SKM-1 treated with dmso at 0.1 percent for 144 hours (cell line): ENCODE data around the gene NR1H3.
A peak's percentile ranks its signal among the peaks of the same experiment; 100 is the strongest.
"Not testable (repeated sequence)": the region's sequence is repeated elsewhere in the genome, so short reads cannot be mapped to it uniquely, and the experiment has no call there.

Source experiments
- DNase-seq: peaks from one replicate; lab custom pipeline; 2025; ENCODE audit not compliant: unreplicated experiment; lab: John Stamatoyannopoulos, UW

The NR1H3 gene

DNA sequence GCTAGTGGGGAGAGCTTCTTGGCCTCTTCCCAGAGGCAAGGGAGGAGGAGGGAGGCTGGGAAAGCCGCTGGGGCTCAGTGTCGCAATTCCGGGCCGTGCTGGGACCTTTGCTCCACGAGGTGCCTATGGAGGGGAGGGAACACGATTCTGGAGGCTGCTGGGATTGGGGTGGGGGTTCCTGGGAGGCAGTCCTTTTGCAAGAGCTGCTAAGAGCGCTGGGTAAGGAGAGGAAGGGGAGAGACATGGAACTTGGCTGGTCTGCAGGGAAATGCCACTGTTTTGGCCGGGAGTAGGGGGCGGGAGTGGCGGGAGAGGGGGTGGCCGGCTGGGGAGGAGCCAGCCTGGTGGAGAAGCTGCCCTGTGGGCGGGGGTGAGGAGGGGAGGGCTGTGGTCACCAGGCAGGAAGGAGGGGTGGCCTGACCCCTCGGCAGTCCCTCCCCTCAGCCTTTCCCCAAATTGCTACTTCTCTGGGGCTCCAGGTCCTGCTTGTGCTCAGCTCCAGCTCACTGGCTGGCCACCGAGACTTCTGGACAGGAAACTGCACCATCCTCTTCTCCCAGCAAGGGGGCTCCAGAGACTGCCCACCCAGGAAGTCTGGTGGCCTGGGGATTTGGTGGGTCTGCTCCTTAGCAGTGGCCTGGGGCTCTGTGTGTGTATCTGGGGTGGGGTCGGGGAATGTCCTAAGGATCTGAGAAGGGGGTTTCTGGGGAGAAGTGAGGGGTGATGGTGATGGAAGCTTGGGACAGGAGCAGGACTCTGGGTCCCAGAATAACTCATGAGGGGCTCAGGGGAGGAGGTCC is at the start of gene NR1H3:
NR1H3 (plus strand) TSS at position 480 of the 800 bp plus-strand sequence. CDS start 1,221 bp downstream, outside the sequence.
- DNase-seq = peak; percentile 59

GRCh38 chr11:47208008-47208552 is 49.7 kb upstream of the NR1H3 start:
- not testable (repeated sequence) for DNase-seq

DNA sequence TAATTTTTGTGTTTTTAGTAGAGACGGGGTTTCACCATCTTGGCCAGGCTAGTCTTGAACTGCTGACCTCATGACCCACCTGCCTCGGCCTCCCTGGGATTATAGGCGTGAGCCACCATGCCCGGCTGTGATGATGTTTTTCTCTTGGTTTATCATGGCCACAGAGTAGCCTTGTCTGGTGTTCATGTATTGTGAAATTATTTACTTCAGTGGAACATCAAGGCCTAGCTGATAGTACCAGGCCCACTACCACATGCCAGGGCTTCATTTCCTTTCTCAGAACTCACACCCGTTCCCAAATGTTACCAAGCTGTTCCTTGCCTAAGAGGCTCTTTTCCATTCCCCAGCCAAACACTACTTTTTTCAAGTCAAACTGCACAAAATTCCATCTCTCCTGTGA is 49.2 kb upstream of the NR1H3 start:
- DNase-seq = no peak

GRCh38 chr11:47212938-47213337 is 44.9 kb upstream of the NR1H3 start:
- DNase-seq = no peak

DNA sequence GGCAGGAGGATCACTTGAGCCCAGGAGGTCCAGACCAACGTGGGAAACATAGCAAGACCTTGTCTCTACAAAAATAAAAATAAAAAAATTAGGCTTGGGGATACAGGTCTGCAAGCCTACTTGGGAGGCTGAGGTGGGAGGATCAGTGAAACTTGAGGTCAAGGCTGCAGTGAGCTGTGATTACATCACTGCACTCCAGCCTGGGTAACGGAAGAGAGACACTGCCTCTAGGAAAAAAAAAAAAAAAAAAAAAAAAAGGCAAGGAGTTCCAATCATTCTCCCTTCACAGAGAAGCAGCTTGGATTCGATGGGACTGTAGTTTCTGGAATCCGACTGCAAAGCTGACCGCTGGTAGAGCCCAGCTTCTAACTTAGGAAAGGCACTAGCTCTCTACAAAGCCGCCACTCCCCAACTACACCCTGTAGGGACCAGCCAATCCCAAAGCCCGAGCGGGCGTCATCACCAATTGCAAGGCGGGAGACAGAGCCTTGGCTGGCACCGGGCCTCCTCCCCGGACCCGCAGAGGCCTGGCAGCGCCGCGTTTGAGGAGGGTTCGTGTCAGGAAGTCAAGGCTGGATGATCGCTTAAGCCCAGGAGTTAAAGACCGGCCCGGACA is 43.7 kb upstream of the NR1H3 start:
- DNase-seq = peak; percentile 82

GRCh38 chr11:47215366-47215910 is 42.4 kb upstream of the NR1H3 start:
- DNase-seq = no peak

- no peak for DNase-seq
Measured at GRCh38 chr11:47216121-47216798, 41.5 kb upstream of the NR1H3 start.

DNA sequence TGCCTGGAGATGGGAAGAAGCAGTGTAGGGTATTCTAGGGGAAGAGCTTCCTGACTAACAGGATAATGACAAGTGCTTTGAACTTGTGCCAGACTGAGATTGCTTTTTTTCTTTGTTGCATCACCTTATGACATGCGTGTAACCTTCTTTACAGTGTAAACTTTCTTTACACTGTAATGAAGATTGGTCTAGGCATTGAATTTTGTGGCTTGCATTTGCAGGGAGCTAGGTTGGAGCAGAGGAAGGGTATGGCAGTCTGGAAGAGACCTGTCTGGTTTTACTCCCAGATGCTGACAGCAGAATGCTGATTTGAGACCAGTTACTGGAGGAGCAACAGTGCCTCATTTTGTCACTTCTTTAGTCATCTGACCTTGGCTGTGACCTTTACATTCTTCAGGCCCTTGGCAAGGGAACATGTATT is 37.4 kb upstream of the NR1H3 start:
- DNase-seq = no peak

GRCh38 chr11:47222696-47223095 is 35.1 kb upstream of the NR1H3 start:
- no peak for DNase-seq

DNA sequence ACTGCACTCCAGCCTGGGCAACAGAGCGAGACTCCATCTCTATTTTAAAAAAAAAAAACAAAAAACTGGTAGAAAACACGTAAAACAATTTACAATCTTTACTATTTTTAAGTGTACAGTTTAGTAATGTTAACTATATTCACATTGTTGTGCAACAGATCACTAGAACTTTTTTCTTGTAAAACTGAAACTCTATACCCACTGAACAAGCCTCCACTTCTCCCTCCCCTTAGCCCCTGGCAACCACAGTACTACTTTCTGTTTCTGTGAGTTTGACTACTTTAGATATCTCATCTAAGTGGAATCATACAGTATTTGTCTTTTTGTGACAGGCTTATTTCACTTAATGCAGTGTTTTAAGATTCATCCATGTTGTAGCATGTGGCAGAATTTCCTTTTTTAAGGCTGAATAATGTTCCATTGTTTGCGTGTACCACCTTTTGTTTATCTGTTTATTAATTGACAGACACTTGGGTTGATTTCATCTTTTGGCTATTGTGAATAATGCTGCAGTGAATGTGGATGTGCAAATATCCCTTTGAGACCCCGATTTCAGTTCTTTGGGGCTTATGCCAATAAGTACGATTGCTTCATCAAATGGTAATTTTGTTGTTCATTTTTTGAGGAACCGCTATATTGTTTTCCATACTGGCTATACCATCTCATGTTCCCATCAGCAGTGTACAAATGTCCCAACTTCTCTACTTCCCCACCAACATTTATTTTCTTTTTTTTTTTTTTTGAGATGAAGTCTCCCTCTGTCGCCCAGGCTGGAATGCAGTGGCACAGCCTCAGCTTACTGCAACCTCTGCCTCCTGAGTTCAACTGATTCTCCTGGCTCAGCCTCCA is 32.0 kb upstream of the NR1H3 start:
- no peak for DNase-seq

DNA sequence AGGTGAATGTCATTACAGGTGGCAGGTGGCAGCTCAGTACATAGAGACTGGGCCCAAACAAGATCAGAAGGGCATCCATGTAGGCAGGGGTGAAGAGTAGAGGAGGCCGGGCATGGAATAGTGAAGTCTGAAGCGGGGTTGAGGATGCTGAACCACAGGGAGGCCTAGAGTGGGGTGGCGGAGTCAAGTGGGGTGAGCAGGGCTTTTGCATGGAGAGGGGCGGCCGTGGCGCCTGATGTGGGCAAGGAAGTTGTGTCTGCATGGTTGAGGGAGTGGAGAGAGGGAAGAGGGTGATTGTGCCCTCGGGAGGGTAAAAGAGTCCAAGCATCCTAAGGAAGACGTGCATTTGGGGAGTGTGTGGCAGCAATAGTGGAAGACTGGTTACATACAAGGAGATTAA is 28.6 kb upstream of the NR1H3 start:
- no peak for DNase-seq

- DNase-seq = no peak
Measured at GRCh38 chr11:47233051-47233450, 24.7 kb upstream of the NR1H3 start.

- no peak for DNase-seq
Measured at GRCh38 chr11:47233989-47234668, 23.7 kb upstream of the NR1H3 start.

GRCh38 chr11:47234669-47235100 is 23.1 kb upstream of the NR1H3 start:
- no peak for DNase-seq

GRCh38 chr11:47235163-47235562 is 22.6 kb upstream of the NR1H3 start:
- no peak for DNase-seq

GRCh38 chr11:47236482-47236881 is 21.3 kb upstream of the NR1H3 start:
- DNase-seq = no peak

- no peak for DNase-seq
Measured at GRCh38 chr11:47239852-47240251, 17.9 kb upstream of the NR1H3 start.

DNA sequence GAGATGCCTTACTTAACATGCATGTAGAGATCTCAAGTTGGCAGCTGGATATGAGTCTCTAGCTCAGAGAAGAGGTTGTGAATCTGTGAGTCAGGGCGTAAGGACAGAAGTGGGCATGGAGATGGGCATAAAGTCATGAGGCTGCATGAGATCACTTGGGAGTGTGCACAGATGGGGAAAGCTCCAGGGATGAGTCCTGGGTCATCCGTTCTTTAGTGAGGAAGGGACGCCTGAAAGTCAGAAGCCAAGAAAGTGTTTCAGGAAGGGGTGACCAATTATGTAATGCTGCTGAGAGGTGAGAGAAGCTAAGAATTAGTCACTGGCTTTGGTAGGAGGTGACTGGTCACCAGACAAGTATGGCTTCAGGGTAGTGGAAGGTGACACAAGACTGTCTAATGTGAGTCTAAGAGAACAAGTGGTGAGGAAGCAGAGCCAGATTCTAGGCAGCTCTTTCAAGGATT is 15.9 kb upstream of the NR1H3 start:
- DNase-seq = no peak

DNA sequence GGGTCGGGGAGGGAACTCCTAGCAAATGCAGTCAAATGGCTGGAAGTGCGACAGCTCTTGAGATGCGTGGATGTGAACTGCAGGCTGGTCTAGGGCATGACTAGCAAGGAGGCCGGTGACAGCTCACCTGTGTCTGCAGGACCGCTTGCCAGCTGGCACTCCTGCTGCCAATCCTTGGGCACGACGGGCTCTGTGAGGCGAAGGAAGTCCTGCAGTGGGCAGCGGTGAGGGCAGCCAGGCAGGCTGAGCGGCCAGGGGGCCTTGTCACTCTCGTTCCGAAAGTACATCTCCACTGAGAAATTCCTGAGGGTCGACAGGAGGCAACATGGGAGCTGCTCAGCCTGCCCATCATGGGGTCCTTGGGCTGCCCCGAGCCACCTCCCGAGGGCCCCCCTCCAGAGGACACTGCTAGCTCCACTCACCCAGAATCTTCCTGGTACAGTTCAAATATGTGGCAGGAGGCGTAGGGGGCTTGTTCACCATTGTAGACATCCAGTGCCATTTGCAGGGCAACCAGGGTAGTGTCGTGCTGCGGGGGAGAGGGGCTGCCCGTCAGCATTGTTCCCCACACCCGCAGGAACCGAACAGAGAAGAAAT is 15.1 kb upstream of the NR1H3 start:
- no peak for DNase-seq
